Measurements from ENCODE around the gene COL5A1.
A peak's percentile ranks its signal among the peaks of the same experiment; 100 is the strongest.

The COL5A1 gene

DNA sequence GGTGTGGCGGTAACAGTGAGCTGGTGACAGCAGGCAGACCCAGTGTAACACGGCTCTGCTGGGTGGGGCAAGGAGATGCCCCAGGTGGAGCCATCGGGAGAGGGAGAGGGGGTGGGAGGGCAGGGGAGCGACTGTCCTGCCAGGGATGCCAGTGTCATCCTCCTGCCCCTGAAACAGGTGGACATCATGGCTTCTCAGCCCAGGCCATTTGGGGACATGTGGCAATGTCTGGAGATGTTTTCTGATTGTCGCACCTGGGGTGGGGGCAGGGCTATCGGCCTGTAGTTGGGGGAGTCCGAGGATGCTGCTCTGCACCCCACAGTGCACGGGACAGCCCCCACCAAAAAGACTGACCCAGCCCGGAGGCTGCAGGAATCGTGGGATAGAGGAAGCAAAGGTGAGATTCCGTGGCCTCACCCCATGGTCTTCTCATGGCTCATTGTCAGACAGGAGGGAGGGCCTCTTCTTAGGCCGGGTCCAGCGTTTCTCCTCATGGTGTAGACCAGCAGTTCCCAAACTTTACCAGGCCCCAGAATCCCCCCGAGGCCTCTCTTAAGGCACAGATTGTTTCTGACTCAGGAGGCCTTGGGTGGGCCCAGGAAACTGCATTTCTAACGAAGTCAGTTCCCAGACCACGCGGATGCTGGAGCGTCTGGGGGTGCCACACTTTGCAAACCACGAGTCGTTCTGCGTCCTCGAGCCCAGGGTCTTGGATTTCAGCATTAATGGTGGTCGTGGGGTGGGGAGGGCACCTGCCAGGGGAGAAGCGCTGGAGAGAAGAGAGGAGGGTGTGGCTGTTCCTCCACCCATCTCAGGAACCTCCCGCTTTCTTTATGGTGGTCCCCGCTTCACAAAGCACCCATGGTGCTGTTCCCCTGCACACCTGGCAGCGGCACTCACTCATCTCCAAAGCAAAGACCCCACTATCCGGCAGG, 11.0 kb downstream of the COL5A1 start:
- ATAC-seq: no peak
- TF ChIP-seq ISL1 (CRISPR knock-in tag; IDR thresholded peaks at IDR 0.05) (no peak), BACH2 (CRISPR knock-in tag; IDR thresholded peaks at IDR 0.05; ENCODE audit: borderline replicate concordance) (no peak), CSDC2 (CRISPR knock-in tag; IDR thresholded peaks at IDR 0.05) (no peak), CREB5 (CRISPR knock-in tag; IDR thresholded peaks at IDR 0.05; ENCODE audit: low read depth) (no peak), POU6F1 (CRISPR knock-in tag; IDR thresholded peaks at IDR 0.05; ENCODE audit: borderline replicate concordance, low read depth) (no peak), SNAI2 (CRISPR knock-in tag; IDR thresholded peaks at IDR 0.05) (no peak), OSR1 (CRISPR knock-in tag; IDR thresholded peaks at IDR 0.05) (no peak), ZC3H10 (CRISPR knock-in tag; IDR thresholded peaks at IDR 0.05) (no peak), ZNF70 (CRISPR knock-in tag; IDR thresholded peaks at IDR 0.05) (no peak), PATZ1 (CRISPR knock-in tag; IDR thresholded peaks at IDR 0.05; ENCODE audit: borderline replicate concordance) (no peak), PPARA (CRISPR knock-in tag; IDR thresholded peaks at IDR 0.05; ENCODE audit: borderline replicate concordance) (no peak), ZFP3 (CRISPR knock-in tag; IDR thresholded peaks at IDR 0.05) (no peak), ZNF565 (CRISPR knock-in tag; conservative IDR thresholded peaks at IDR 0.05; ENCODE audit: low read depth) (no peak)

DNA sequence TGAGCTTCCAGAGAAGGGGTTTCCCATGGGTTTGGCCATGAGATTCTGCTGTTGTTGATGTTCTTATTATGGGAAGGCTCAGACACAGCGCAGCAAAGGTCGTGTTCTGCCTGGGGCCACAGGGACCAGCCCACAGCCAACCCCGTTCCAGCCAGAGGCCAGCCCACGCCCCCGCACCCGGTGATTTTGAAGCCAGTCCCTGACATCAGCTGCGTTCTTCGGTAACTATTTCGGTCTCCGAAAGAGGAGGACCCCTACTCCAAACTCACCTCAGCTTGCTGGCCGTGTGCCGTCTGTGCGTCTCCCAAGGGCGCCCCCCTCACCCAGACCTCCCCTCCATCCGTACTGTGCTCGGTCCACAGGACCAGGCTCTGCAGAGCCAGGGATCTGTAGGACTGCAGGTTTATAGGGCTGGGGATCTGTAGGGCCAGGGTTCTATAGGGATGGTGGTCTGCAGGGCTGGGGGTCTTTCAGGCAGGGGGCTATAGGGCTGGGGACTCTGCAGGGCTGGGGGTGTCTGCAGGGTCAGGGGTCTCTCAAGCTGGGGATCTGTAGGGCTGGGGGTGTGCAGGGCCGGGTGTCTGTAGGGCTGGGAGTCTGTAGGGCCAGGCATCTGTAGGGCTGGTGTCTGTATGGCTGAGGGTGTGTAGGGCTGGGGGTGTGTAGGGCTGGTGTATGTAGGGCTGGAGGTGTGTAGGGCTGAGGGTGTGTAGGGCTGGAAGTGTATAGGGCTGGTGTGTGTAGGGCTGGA, 11.8 kb downstream of the COL5A1 start:
- no peak for ATAC-seq
- TF ChIP-seq ZC3H10 (CRISPR knock-in tag; IDR thresholded peaks at IDR 0.05) (no peak), ZNF70 (CRISPR knock-in tag; IDR thresholded peaks at IDR 0.05) (no peak), ZNF8 (CRISPR knock-in tag; IDR thresholded peaks at IDR 0.05) (no peak), ZFP3 (CRISPR knock-in tag; IDR thresholded peaks at IDR 0.05) (no peak)

DNA sequence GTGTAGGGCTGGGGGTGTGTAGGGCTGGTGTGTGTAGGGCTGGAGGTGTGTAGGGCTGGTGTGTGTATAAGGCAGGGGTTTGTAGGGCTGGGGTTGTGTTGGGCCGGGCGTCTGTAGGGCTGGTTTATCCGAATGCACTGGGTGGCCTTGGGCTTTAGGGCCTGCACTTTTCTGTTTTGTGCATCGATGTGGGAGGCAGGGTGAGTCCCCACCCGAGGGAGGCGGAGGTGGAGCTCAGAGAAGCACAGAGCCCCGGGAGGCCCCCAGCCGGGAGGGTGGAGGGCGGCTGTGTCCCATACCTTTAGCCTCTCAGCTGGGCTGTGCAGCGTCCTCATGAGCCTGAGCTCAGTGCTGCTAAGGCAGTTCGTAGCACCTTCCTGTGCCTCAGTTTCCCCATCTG, 13.5 kb downstream of the COL5A1 start:
- ATAC-seq: no peak; the same call in 2 of the 3 replicates
- no peak for TF ChIP-seq CSRNP3 (CRISPR knock-in tag; IDR thresholded peaks at IDR 0.05)

GRCh38 chr9:134655586-134656333, 14.2 kb downstream of the COL5A1 start:
- TF ChIP-seq TOX (CRISPR knock-in tag; IDR thresholded peaks at IDR 0.05; ENCODE audit: borderline replicate concordance) (no peak), ZNF565 (CRISPR knock-in tag; conservative IDR thresholded peaks at IDR 0.05; ENCODE audit: low read depth) (no peak), TCF4 (CRISPR knock-in tag; IDR thresholded peaks at IDR 0.05; ENCODE audit: borderline replicate concordance) (no peak), ZNF8 (CRISPR knock-in tag; IDR thresholded peaks at IDR 0.05) (no peak)
- peak; percentile 40 for ATAC-seq

Measured in SK-N-SH treated with all-trans-retinoic acid at 6 μM for 48 hours (cell line).